ENCODE measurements around the gene FSCB.
"Not testable (repeated sequence)": the region's sequence is repeated elsewhere in the genome, so short reads cannot be mapped to it uniquely, and the experiment has no call there.

FSCB gene, protein sequence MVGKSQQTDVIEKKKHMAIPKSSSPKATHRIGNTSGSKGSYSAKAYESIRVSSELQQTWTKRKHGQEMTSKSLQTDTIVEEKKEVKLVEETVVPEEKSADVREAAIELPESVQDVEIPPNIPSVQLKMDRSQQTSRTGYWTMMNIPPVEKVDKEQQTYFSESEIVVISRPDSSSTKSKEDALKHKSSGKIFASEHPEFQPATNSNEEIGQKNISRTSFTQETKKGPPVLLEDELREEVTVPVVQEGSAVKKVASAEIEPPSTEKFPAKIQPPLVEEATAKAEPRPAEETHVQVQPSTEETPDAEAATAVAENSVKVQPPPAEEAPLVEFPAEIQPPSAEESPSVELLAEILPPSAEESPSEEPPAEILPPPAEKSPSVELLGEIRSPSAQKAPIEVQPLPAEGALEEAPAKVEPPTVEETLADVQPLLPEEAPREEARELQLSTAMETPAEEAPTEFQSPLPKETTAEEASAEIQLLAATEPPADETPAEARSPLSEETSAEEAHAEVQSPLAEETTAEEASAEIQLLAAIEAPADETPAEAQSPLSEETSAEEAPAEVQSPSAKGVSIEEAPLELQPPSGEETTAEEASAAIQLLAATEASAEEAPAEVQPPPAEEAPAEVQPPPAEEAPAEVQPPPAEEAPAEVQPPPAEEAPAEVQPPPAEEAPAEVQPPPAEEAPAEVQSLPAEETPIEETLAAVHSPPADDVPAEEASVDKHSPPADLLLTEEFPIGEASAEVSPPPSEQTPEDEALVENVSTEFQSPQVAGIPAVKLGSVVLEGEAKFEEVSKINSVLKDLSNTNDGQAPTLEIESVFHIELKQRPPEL

GRCh38 chr14:44507183-44507582 is at the start of gene FSCB:
FSCB (minus strand) TSS chr14:44507283; CDS start chr14:44506987, 296 bp downstream.
- TF ChIP-seq CTCF (IDR thresholded peaks at IDR 0.05; ENCODE audit: borderline replicate concordance, insufficient read depth, low read depth, low read length) = no peak
- no peak within 1 kb of the TSS for H3K4me3 ChIP-seq (ENCODE audit: low read depth, low read length)

GRCh38 chr14:44531658-44532057 is 24.6 kb upstream of the FSCB start:
- no peak for TF ChIP-seq CTCF (IDR thresholded peaks at IDR 0.05; ENCODE audit: borderline replicate concordance, insufficient read depth, low read depth, low read length)

GRCh38 chr14:44530475-44530874 is 23.4 kb upstream of the FSCB start:
- no peak for TF ChIP-seq CTCF (IDR thresholded peaks at IDR 0.05; ENCODE audit: borderline replicate concordance, insufficient read depth, low read depth, low read length)
- H3K4me3 ChIP-seq (ENCODE audit: low read depth, low read length) = no peak overlapping the region

More at GRCh38 chr14:44531658-44532057, 24.6 kb upstream of the FSCB start:
- no peak overlapping the region for H3K4me3 ChIP-seq (ENCODE audit: low read depth, low read length)

DNA sequence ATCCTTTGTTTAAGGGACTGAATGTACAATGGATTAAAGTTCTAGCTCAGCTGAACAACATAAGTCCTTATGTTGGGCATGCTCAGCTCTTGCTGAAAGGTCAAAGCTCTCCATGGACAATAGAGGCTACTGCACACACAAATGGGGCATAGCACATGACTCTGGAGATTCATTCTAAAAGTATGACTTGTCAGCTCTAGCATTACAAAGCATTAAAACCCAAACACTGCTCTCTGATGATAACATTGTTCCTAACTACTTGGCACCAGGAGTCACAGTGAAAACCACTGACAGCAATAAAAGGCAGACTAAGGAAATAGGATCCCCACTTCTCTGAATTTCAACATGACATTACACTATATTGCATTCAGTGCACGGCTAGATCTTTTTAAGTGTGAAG is 21.9 kb upstream of the FSCB start:
- no peak for TF ChIP-seq CTCF (IDR thresholded peaks at IDR 0.05; ENCODE audit: borderline replicate concordance, insufficient read depth, low read depth, low read length)
- no peak overlapping the region for H3K4me3 ChIP-seq (ENCODE audit: low read depth, low read length)

GRCh38 chr14:44528180-44528579 is 21.1 kb upstream of the FSCB start:
- TF ChIP-seq CTCF (IDR thresholded peaks at IDR 0.05; ENCODE audit: borderline replicate concordance, insufficient read depth, low read depth, low read length) = no peak
- H3K4me3 ChIP-seq (ENCODE audit: low read depth, low read length) = no peak overlapping the region

DNA sequence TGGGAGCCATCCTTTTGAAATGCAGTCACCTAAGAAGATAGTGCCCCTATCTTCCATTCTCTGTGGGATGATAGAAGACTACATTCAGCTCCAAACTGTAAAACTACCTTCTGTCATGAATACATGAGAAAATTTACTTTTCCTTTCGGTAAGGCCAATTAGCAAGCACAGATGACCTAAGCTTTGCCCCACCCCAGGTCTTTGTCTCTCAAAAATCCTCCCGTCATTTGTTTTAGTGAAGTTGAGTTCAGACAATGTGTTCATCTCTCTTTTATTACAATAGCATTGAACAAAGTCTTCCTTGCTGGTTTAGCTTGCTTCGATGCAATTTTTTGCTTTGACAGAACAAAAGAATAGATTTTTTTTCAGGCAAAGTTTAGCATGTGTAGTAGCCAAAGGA is 18.2 kb upstream of the FSCB start:
- H3K4me3 ChIP-seq (ENCODE audit: low read depth, low read length) = no peak overlapping the region
- TF ChIP-seq CTCF (IDR thresholded peaks at IDR 0.05; ENCODE audit: borderline replicate concordance, insufficient read depth, low read depth, low read length) = no peak

GRCh38 chr14:44515668-44516067 is 8.6 kb upstream of the FSCB start:
- H3K4me3 ChIP-seq (ENCODE audit: low read depth, low read length) = not testable (repeated sequence)
